HL-60 (cell line): ENCODE results near the gene CHTF8.

ENCODE experiments used
- DNase-seq, 2 experiments: peaks; one replicate each; pipeline ENCODE4 v3.0.0-alpha.2; 2010 to 2020; ENCODE audit warnings: low read depth in 1 of 2, low spot score in 1 of 2
- H3K27ac ChIP-seq: fragments of 250-450 bp; sonication (Bioruptor Pico); replicated peaks from 2 replicates; pipeline ENCODE4 v1.5.1; 2020; ENCODE audit warnings: mild to moderate bottlenecking, moderate library complexity
- H3K27me3 ChIP-seq: fragments of 250-450 bp; sonication (Bioruptor Pico); 2 replicates; pipeline ENCODE4 v1.5.1; 2021; ENCODE audit warnings: mild to moderate bottlenecking, moderate library complexity; ENCODE audit not compliant: insufficient read depth, poor library complexity, severe bottlenecking
- H3K4me3 ChIP-seq: replicated peaks from 2 replicates; pipeline ENCODE4 v1.5.1; 2011; ENCODE audit warnings: mild to moderate bottlenecking, control low read depth, low read length; ENCODE audit not compliant: insufficient read depth
- CTCF ChIP-seq: IDR thresholded peaks from one replicate; pipeline ENCODE4 v1.5.1; 2011; ENCODE audit warnings: low read length, control low read depth, inconsistent platforms; ENCODE audit not compliant: insufficient read depth
- GABPA ChIP-seq: IDR thresholded peaks from 2 replicates; pipeline ENCODE4 v1.6.1; 2012; ENCODE audit warnings: low read depth
- POLR2AphosphoS5 ChIP-seq: IDR thresholded peaks from 2 replicates; pipeline ENCODE4 v1.6.1; 2012; ENCODE audit warnings: low read depth
- SPI1 ChIP-seq: IDR thresholded peaks from 2 replicates; pipeline ENCODE4 v1.6.1; 2012; ENCODE audit warnings: low read depth, mild to moderate bottlenecking, borderline replicate concordance
- TF ChIP-seq, protein P1 (sequence below): IDR thresholded peaks from 2 replicates; pipeline ENCODE4 v1.6.1; 2012; ENCODE audit warnings: low read depth; ENCODE audit not compliant: insufficient replicate concordance

The CHTF8 gene

GRCh38 chr16:69071036-69071435 is 61.4 kb downstream of the CHTF8 start:
- Histone ChIP-seq H3K4me3 (no peak overlapping the region), H3K27ac (0 out of 2 replicates have a peak overlapping the region, but pooled peaks have one; percentile 5), H3K27me3 (no peaks in the 10 kb centered on the region)
- DNase-seq = no peak
- TF ChIP-seq, protein P1, sequence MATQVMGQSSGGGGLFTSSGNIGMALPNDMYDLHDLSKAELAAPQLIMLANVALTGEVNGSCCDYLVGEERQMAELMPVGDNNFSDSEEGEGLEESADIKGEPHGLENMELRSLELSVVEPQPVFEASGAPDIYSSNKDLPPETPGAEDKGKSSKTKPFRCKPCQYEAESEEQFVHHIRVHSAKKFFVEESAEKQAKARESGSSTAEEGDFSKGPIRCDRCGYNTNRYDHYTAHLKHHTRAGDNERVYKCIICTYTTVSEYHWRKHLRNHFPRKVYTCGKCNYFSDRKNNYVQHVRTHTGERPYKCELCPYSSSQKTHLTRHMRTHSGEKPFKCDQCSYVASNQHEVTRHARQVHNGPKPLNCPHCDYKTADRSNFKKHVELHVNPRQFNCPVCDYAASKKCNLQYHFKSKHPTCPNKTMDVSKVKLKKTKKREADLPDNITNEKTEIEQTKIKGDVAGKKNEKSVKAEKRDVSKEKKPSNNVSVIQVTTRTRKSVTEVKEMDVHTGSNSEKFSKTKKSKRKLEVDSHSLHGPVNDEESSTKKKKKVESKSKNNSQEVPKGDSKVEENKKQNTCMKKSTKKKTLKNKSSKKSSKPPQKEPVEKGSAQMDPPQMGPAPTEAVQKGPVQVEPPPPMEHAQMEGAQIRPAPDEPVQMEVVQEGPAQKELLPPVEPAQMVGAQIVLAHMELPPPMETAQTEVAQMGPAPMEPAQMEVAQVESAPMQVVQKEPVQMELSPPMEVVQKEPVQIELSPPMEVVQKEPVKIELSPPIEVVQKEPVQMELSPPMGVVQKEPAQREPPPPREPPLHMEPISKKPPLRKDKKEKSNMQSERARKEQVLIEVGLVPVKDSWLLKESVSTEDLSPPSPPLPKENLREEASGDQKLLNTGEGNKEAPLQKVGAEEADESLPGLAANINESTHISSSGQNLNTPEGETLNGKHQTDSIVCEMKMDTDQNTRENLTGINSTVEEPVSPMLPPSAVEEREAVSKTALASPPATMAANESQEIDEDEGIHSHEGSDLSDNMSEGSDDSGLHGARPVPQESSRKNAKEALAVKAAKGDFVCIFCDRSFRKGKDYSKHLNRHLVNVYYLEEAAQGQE = no peak
- TF ChIP-seq GABPA (no peak), POLR2AphosphoS5 (no peak), SPI1 (no peak), CTCF (no peak)

- TF ChIP-seq, protein P1 = no peak
- TF ChIP-seq POLR2AphosphoS5 = no peak
- no peak for TF ChIP-seq SPI1
- no peak for TF ChIP-seq CTCF
- no peak for TF ChIP-seq GABPA
- no peak overlapping the region for H3K4me3 ChIP-seq
- DNase-seq = no peak
These were observed 62.9 kb downstream of the CHTF8 start for GRCh38 chr16:69069504-69069903.

More at GRCh38 chr16:69069504-69069903, 62.9 kb downstream of the CHTF8 start:
- Histone ChIP-seq H3K27ac (no peak overlapping the region), H3K27me3 (no peaks in the 10 kb centered on the region)
